Gastroesophageal sphincter (tissue), 3 donors: ENCODE data around the gene TXK.

Experiments used
- CTCF ChIP-seq, 4 experiments: fragments of 200-600 bp in 2 of 4; fragments of 450-650 bp in 2 of 4; sonication (generic) in 1 of 4; IDR thresholded peaks; one replicate each; pipeline ENCODE4 v1.5.1; 2017 to 2019; ENCODE audit warnings: antibody characterized with exemption in 4 of 4, mild to moderate bottlenecking in 2 of 4, moderate library complexity in 2 of 4
- EP300 ChIP-seq: sonication (generic); formaldehyde crosslinking; IDR thresholded peaks from one replicate; pipeline ENCODE4 v1.6.1; 2017; ENCODE audit warnings: antibody characterized with exemption, mild to moderate bottlenecking
- POLR2A ChIP-seq, 2 donors: fragments of 450-650 bp; IDR thresholded peaks; one replicate each; pipeline ENCODE4 v1.6.1; 2017; ENCODE audit warnings: antibody characterized with exemption in 2 of 2, mild to moderate bottlenecking in 2 of 2, moderate library complexity in 1 of 2

- TF ChIP-seq CTCF (IDR thresholded peaks at IDR 0.05): no peak
- no peak for TF ChIP-seq POLR2A (IDR thresholded peaks at IDR 0.05)
- no peak for TF ChIP-seq EP300
Observed at GRCh38 chr4:48138936-48139335, 4.9 kb upstream of the TXK start.
